Endothelial cell of umbilical vein (primary cell): ENCODE data around the gene ARHGAP31. TPM values are rescaled to one million over a fixed set of nuclear protein-coding genes. Genes with fewer than 3 reads are reported as not detected.

Experiments
- BruUV-seq: library from RNA; stranded (reverse); fragments of 400-500 nt; replicated peaks from 2 replicates; lab custom pipeline; 2021; lab: Mats Ljungman, UMichigan
- CTCF ChIA-PET: fragments of 300-600, 350-600 bp; sonication (Branson Sonifier 250); formaldehyde crosslinking; loops from one replicate; lab custom pipeline; 2021; ENCODE audit warnings: antibody characterized with exemption, inconsistent platforms; lab: Charles Lee
- POLR2A ChIA-PET: fragments of 300-600, 350-600 bp; sonication (Branson Sonifier 250); formaldehyde crosslinking; loops from one replicate; lab custom pipeline; 2021; ENCODE audit warnings: antibody characterized with exemption, inconsistent platforms; lab: Charles Lee
- DNase-seq: peaks from one replicate; pipeline ENCODE4 v3.0.0-alpha.2; 2011; ENCODE audit warnings: low read depth, low spot score
- FAIRE-seq: peaks from 2 replicates; lab custom pipeline; 2011; peaks lifted over from hg19 to GRCh38; lab: Jason Lieb, UNC
- H2AFZ ChIP-seq: 2 replicates; pipeline ENCODE4 v1.6.0; 2012; ENCODE audit warnings: low read depth, low read length, control low read depth, inconsistent platforms
- H3K27ac ChIP-seq: 2 replicates; pipeline ENCODE4 v1.5.1; 2011; ENCODE audit warnings: low read depth, mild to moderate bottlenecking, control low read depth, low read length, moderate library complexity; ENCODE audit not compliant: insufficient read depth
- H3K27me3 ChIP-seq, 2 experiments: 2 replicates each; pipeline versions ENCODE4 v1.6.0 to v1.6.1; 2011; ENCODE audit warnings: low read length in 2 of 2, mixed read lengths in 1 of 2; ENCODE audit not compliant: control insufficient read depth in 2 of 2, insufficient read depth in 2 of 2
- H3K36me3 ChIP-seq, 2 experiments: 2 replicates in 1 of 2; 3 replicates in 1 of 2; pipeline ENCODE4 v1.5.1; 2011; ENCODE audit warnings: low read length in 2 of 2, mild to moderate bottlenecking in 1 of 2, moderate library complexity in 1 of 2; ENCODE audit not compliant: control insufficient read depth in 2 of 2, insufficient read depth in 2 of 2; ENCODE audit errors: extremely low read depth in 1 of 2
- H3K4me1 ChIP-seq: 3 replicates; pipeline ENCODE4 v1.5.1; 2011; ENCODE audit warnings: mild to moderate bottlenecking, low read length; ENCODE audit not compliant: control insufficient read depth, insufficient read depth; ENCODE audit errors: extremely low read depth
- H3K4me2 ChIP-seq: 2 replicates; pipeline ENCODE4 v1.6.1; 2011; ENCODE audit warnings: low read length, control low read depth, mixed read lengths; ENCODE audit not compliant: insufficient read depth
- H3K4me3 ChIP-seq, 3 experiments: fragments of 200-600 bp in 1 of 3; sonication (generic), shearing (Covaris generic) in 1 of 3; replicated peaks in 1 of 3; 2 replicates each; pipeline ENCODE4 v1.5.1; 2011 to 2016; ENCODE audit warnings: control low read depth in 3 of 3, low read length in 3 of 3, mild to moderate bottlenecking in 2 of 3, inconsistent platforms in 1 of 3, low read depth in 1 of 3, moderate library complexity in 1 of 3; ENCODE audit not compliant: insufficient read depth in 1 of 3
- H3K79me2 ChIP-seq: 2 replicates; pipeline ENCODE4 v1.6.0; 2012; ENCODE audit warnings: low read length, inconsistent platforms; ENCODE audit not compliant: control insufficient read depth, insufficient read depth
- H3K9ac ChIP-seq: replicated peaks from 2 replicates; pipeline ENCODE3; 2011; ENCODE audit warnings: low read length, control low read depth; ENCODE audit not compliant: insufficient read depth; ENCODE audit errors: extremely low read depth
- H3K9me1 ChIP-seq: replicated peaks from 3 replicates; pipeline ENCODE4 v1.6.0; 2011; ENCODE audit warnings: mild to moderate bottlenecking, low read length; ENCODE audit not compliant: control insufficient read depth, insufficient read depth; ENCODE audit errors: extremely low read depth
- H3K9me3 ChIP-seq: replicated peaks from 2 replicates; pipeline ENCODE4 v1.5.1; 2012; ENCODE audit warnings: low read length, inconsistent platforms; ENCODE audit not compliant: control insufficient read depth, insufficient read depth
- H4K20me1 ChIP-seq: replicated peaks from 2 replicates; pipeline ENCODE3; 2011; ENCODE audit warnings: mild to moderate bottlenecking, low read length; ENCODE audit not compliant: control insufficient read depth, insufficient read depth; ENCODE audit errors: extremely low read depth
- CTCF ChIP-seq, 2 donors: IDR thresholded peaks; 1 replicate in 1 of 2; 2 replicates in 1 of 2; pipeline ENCODE4 v1.5.1; 2011; ENCODE audit warnings: low read length in 2 of 2, mild to moderate bottlenecking in 2 of 2, moderate library complexity in 2 of 2, control low read depth in 1 of 2, inconsistent platforms in 1 of 2, low read depth in 1 of 2; ENCODE audit not compliant: insufficient read depth in 1 of 2; ENCODE audit errors: extremely low read depth in 1 of 2
- EZH2 ChIP-seq: IDR thresholded peaks from 2 replicates; pipeline ENCODE4 v1.6.1; 2012; ENCODE audit warnings: borderline replicate concordance, low read depth, mild to moderate bottlenecking, moderate library complexity, low read length, inconsistent platforms; ENCODE audit not compliant: severe bottlenecking
- FOS ChIP-seq: IDR thresholded peaks from 2 replicates; pipeline ENCODE4 v1.6.1; 2011; ENCODE audit warnings: mild to moderate bottlenecking, low read length, moderate library complexity, borderline replicate concordance; ENCODE audit not compliant: insufficient read depth
- GATA2 ChIP-seq: IDR thresholded peaks from 2 replicates; pipeline ENCODE4 v1.7.0; 2011; ENCODE audit warnings: low read depth, mild to moderate bottlenecking, moderate library complexity, mixed read lengths, low read length; ENCODE audit not compliant: insufficient read length, insufficient read depth
- JUN ChIP-seq: IDR thresholded peaks from 2 replicates; pipeline ENCODE4 v1.6.1; 2011; ENCODE audit warnings: borderline replicate concordance, low read depth; ENCODE audit not compliant: insufficient read length, insufficient read depth
- MAX ChIP-seq: IDR thresholded peaks from 2 replicates; pipeline ENCODE4 v1.6.1; 2011; ENCODE audit not compliant: insufficient read depth, insufficient read length
- MYC ChIP-seq: IDR thresholded peaks from one replicate; pipeline ENCODE4 v1.6.1; 2011; ENCODE audit warnings: mild to moderate bottlenecking, low read depth, low read length
- POLR2A ChIP-seq: IDR thresholded peaks from 2 replicates; pipeline ENCODE4 v1.6.1; 2012; ENCODE audit warnings: low read depth, mild to moderate bottlenecking, control low read depth, low read length
- POLR2AphosphoS5 ChIP-seq: IDR thresholded peaks from 2 replicates; pipeline ENCODE4 v1.6.1; 2012; ENCODE audit warnings: low read depth, mild to moderate bottlenecking, control low read depth, low read length, moderate library complexity; ENCODE audit not compliant: insufficient read depth
- dilution Hi-C: fragments of 300-500 bp; cut with MboI; formaldehyde crosslinking; loops from one replicate; pipeline ENCODE4 v1.15.0; 2019; ENCODE audit warnings: low sequenced_read_pairs; ENCODE audit not compliant: extremely low pct_ligation_motif_present
- intact Hi-C: fragments of 100-400 bp; cut with micrococcal nuclease; formaldehyde crosslinking; loops from one replicate; pipeline ENCODE4 v1.10.0; 2022
- polyA plus RNA-seq, 4 experiments: library from polyadenylated mRNA; depleted of rRNA in 3 of 4; stranded (reverse) in 3 of 4; unstranded in 1 of 4; fragments of >200 nt; gene quantifications; 2 replicates each; pipeline versions ENCODE4 v1.2.1 to v1.2.3, GENCODE V29; 2011 to 2012; ENCODE audit warnings: missing spikeins in 1 of 4
- total RNA-seq: library from RNA; stranded (reverse); gene quantifications from 2 replicates; pipeline ENCODE4 v1.2.3, GENCODE V29; 2021

The ARHGAP31 gene
- total and polyA plus RNA-seq, 2 donors (not counting 3 experiments of a cell fraction or from before 2014, with no cell fraction given) = 25.5 to 65.8 TPM

- FAIRE-seq (no peak), DNase-seq (no peak)
- no peaks in the 10 kb centered on the region for H4K20me1 ChIP-seq
- POLR2A ChIA-PET = no interaction called here
- H3K27ac ChIP-seq = no peak overlapping the region
- H3K27me3 ChIP-seq = no peaks in the 10 kb centered on the region
- H3K9me1 ChIP-seq = no peaks in the 10 kb centered on the region
- no TSS peak for BruUV-seq
- H3K4me3 ChIP-seq = no peak overlapping the region
- H2AFZ ChIP-seq = no peak overlapping the region
- no peak for TF ChIP-seq EZH2
- no peak for TF ChIP-seq MYC
- no peak for TF ChIP-seq CTCF (IDR thresholded peaks at IDR 0.05; ENCODE audit: extremely low read depth in 1 of 2, insufficient read depth in 1 of 2, low read depth in 1 of 2, low read length in 2 of 2)
- no peak for TF ChIP-seq JUN
- TF ChIP-seq POLR2A = no peak
- no peak for TF ChIP-seq MAX
- no peak for TF ChIP-seq FOS
- no peak for TF ChIP-seq POLR2AphosphoS5
- no peak for TF ChIP-seq GATA2
- H3K4me2 ChIP-seq = no peak overlapping the region
- H3K9ac ChIP-seq = no peak overlapping the region
- peaks cover 2% of the 10 kb centered on the region for H3K79me2 ChIP-seq
- intact Hi-C loops (no loop called here), dilution Hi-C loops (no loop called here)
- peaks cover 30% of the 10 kb centered on the region in 2 experiments for H3K36me3 ChIP-seq
- H3K4me1 ChIP-seq = no peaks in the 10 kb centered on the region
- CTCF ChIA-PET = no interaction called here
- H3K9me3 ChIP-seq = no peaks in the 10 kb centered on the region
Observed at GRCh38 chr3:119403201-119403600, 109.0 kb downstream of the ARHGAP31 start.
